CD14-positive monocyte (primary cell): ENCODE data around the gene FIZ1. TPM values are rescaled to one million over a fixed set of nuclear protein-coding genes. Genes with fewer than 3 reads are reported as not detected.

Source experiments
- DNase-seq, 3 donors: peaks; one replicate each; pipeline ENCODE4 v3.0.0-alpha.2; 2011 to 2022
- H2AFZ ChIP-seq: 2 replicates; pipeline ENCODE4 v1.6.0; 2012; ENCODE audit warnings: mild to moderate bottlenecking, low read depth, low read length, inconsistent platforms; ENCODE audit not compliant: insufficient read depth, poor library complexity, severe bottlenecking
- H3K27ac ChIP-seq, 2 donors: 1 replicate in 1 of 2; 2 replicates in 1 of 2; pipeline ENCODE4 v1.5.1; 2012 to 2013; ENCODE audit warnings: low read length in 2 of 2, control low read depth in 1 of 2, inconsistent platforms in 1 of 2, low read depth in 1 of 2, mild to moderate bottlenecking in 1 of 2
- H3K27me3 ChIP-seq, 2 donors: one replicate each; pipeline versions ENCODE4 v1.6.0 to v1.6.1; 2011 to 2013; ENCODE audit warnings: low read length in 2 of 2; ENCODE audit not compliant: control insufficient read depth in 2 of 2, insufficient read depth in 2 of 2
- H3K36me3 ChIP-seq, 2 donors: replicated peaks in 1 of 2; 1 replicate in 1 of 2; 2 replicates in 1 of 2; pipeline versions ENCODE4 v1.5.1 to v1.6.1; 2012 to 2013; ENCODE audit warnings: low read length in 2 of 2, control low read depth in 1 of 2, inconsistent platforms in 1 of 2, mild to moderate bottlenecking in 1 of 2; ENCODE audit not compliant: insufficient read depth in 2 of 2, control insufficient read depth in 1 of 2
- H3K4me1 ChIP-seq, 2 donors: 1 replicate in 1 of 2; 2 replicates in 1 of 2; pipeline versions ENCODE4 v1.5.1 to v1.6.1; 2012 to 2013; ENCODE audit warnings: low read length in 2 of 2, control low read depth in 1 of 2, inconsistent platforms in 1 of 2, mild to moderate bottlenecking in 1 of 2, moderate library complexity in 1 of 2; ENCODE audit not compliant: insufficient read depth in 2 of 2, control insufficient read depth in 1 of 2
- H3K4me2 ChIP-seq: replicated peaks from 2 replicates; pipeline ENCODE3; 2012; ENCODE audit warnings: low read length, moderate library complexity, mild to moderate bottlenecking; ENCODE audit not compliant: poor library complexity, severe bottlenecking; ENCODE audit errors: extremely low read depth
- H3K4me3 ChIP-seq, 3 experiments: fragments of 200-600 bp in 1 of 3; sonication (generic) in 1 of 3; replicated peaks in 1 of 3; 1 replicate in 2 of 3; 2 replicates in 1 of 3; pipeline ENCODE4 v1.5.1; 2011 to 2013; ENCODE audit warnings: low read length in 3 of 3, mild to moderate bottlenecking in 3 of 3, control low read depth in 2 of 3, low read depth in 2 of 3, inconsistent platforms in 1 of 3, moderate library complexity in 1 of 3
- H3K79me2 ChIP-seq: 2 replicates; pipeline ENCODE4 v1.6.0; 2012; ENCODE audit warnings: mild to moderate bottlenecking, control low read depth, inconsistent platforms, low read length, moderate library complexity; ENCODE audit not compliant: insufficient read depth
- H3K9ac ChIP-seq: 2 replicates; pipeline ENCODE4 v1.6.0; 2017; ENCODE audit warnings: low read length, mild to moderate bottlenecking; ENCODE audit not compliant: insufficient read depth, poor library complexity, severe bottlenecking
- H3K9me3 ChIP-seq, 2 donors: replicated peaks in 1 of 2; 1 replicate in 1 of 2; 2 replicates in 1 of 2; pipeline versions ENCODE4 v1.5.1 to v1.6.1; 2012 to 2013; ENCODE audit warnings: low read length in 2 of 2, control low read depth in 1 of 2; ENCODE audit not compliant: control insufficient read depth in 1 of 2, insufficient read depth in 1 of 2
- H4K20me1 ChIP-seq: 2 replicates; pipeline ENCODE4 v1.6.0; 2012; ENCODE audit warnings: mild to moderate bottlenecking, low read length, control low read depth, moderate library complexity; ENCODE audit not compliant: insufficient read depth
- H3K27ac Mint-ChIP-seq, 7 donors: one replicate each; pipeline ENCODE4 v1.8.0; 2020; ENCODE audit warnings: mild to moderate bottlenecking in 7 of 7, mixed read lengths in 7 of 7, moderate library complexity in 6 of 7, inconsistent platforms in 2 of 7
- H3K27me3 Mint-ChIP-seq, 3 donors: one replicate each; pipeline ENCODE4 v1.8.0; 2021 to 2022; ENCODE audit warnings: low read depth in 3 of 3, mild to moderate bottlenecking in 3 of 3, mixed read lengths in 3 of 3, moderate library complexity in 3 of 3, inconsistent platforms in 1 of 3
- H3K36me3 Mint-ChIP-seq, 2 donors: one replicate each; pipeline ENCODE4 v1.8.0; 2020; ENCODE audit warnings: mixed read lengths in 2 of 2, inconsistent platforms in 1 of 2, mild to moderate bottlenecking in 1 of 2
- H3K4me1 Mint-ChIP-seq: one replicate; pipeline ENCODE4 v1.8.0; 2020; ENCODE audit warnings: mild to moderate bottlenecking, mixed read lengths
- H3K4me3 Mint-ChIP-seq, 2 donors: one replicate each; pipeline ENCODE4 v1.8.0; 2020; ENCODE audit warnings: mild to moderate bottlenecking in 2 of 2, mixed read lengths in 2 of 2, moderate library complexity in 1 of 2
- H3K9me3 Mint-ChIP-seq, 7 donors: one replicate each; pipeline ENCODE4 v1.8.0; 2020 to 2022; ENCODE audit warnings: mixed read lengths in 7 of 7, mild to moderate bottlenecking in 6 of 7, moderate library complexity in 6 of 7, inconsistent platforms in 2 of 7
- CTCF ChIP-seq: fragments of 200-600 bp; IDR thresholded peaks from one replicate; pipeline ENCODE4 v1.8.0; 2022; ENCODE audit warnings: antibody characterized with exemption, mild to moderate bottlenecking
- WGBS: methylation state at CpG from one replicate; pipeline ENCODE4 v1.1.5; 2013; ENCODE audit warnings: missing lambda C conversion rate; ENCODE audit not compliant: insufficient coverage; 5-methylcytosine and 5-hydroxymethylcytosine counted together
- intact Hi-C, 2 donors: fragments of 100-400 bp; cut with micrococcal nuclease; formaldehyde crosslinking; loops; one replicate each; pipeline versions ENCODE4 v1.15.0 to v1.15.1; 2023
- polyA plus RNA-seq, 3 donors: library from polyadenylated mRNA; depleted of rRNA in 1 of 3; unstranded in 2 of 3; stranded (reverse) in 1 of 3; fragments of 300-500 nt in 2 of 3; fragments of >200 nt in 1 of 3; fragmentation: Illumina TruSeq in 2 of 3; gene quantifications; 1 replicate in 2 of 3; 2 replicates in 1 of 3; pipeline ENCODE4 v1.2.3, GENCODE V29; 2012 to 2021

The FIZ1 gene
- polyA plus RNA-seq, 3 donors: 1.2 to 2.6 (median 1.6) TPM

- H3K4me1 Mint-ChIP-seq: peaks cover 20% of the 10 kb centered on the region
- peaks cover 0 to 2% (median 0%) of the 10 kb centered on the region in 3 donors for H3K27me3 Mint-ChIP-seq
- peaks cover 0 to 2% of the 10 kb centered on the region in 2 donors for H3K36me3 ChIP-seq
- peaks cover 0 to 10% of the 10 kb centered on the region in 2 donors for H3K36me3 Mint-ChIP-seq
- no peak for DNase-seq
- H3K4me2 ChIP-seq: peak overlapping the region; percentile 77
- H3K4me3 Mint-ChIP-seq: peak overlapping the region; percentile 82 to 88
- no peaks in the 10 kb centered on the region for H4K20me1 ChIP-seq
- H3K27ac ChIP-seq: peak overlapping the region in 1 of 2 donors; percentile 66
- H3K79me2 ChIP-seq: no peaks in the 10 kb centered on the region
- peaks cover 0 to 4% (median 0%) of the 10 kb centered on the region in 7 donors for H3K9me3 Mint-ChIP-seq
- no peak overlapping the region for H2AFZ ChIP-seq
- peak overlapping the region; percentile 75 for H3K9ac ChIP-seq
- intact Hi-C loops: no loop called here
- H3K27ac Mint-ChIP-seq: peak overlapping the region in 3 of 7 donors; percentile 58 to 64 (median 61)
- 96% methylated on average over 90 of the region's 90 CpGs for WGBS
- no peaks in the 10 kb centered on the region for H3K9me3 ChIP-seq
- peaks cover 17 to 23% of the 10 kb centered on the region in 2 donors for H3K4me1 ChIP-seq
- peak overlapping the region in 1 of 3 experiments; percentile 79 for H3K4me3 ChIP-seq
- TF ChIP-seq CTCF: no peak
- H3K27me3 ChIP-seq: no peaks in the 10 kb centered on the region
These were observed 20.3 kb downstream of the FIZ1 start for GRCh38 chr19:55578761-55579747.

- H3K27ac ChIP-seq: no peak overlapping the region
- H3K9ac ChIP-seq: no peak overlapping the region
- WGBS: 97% methylated on average over 78 of the region's 83 CpGs
- peaks cover 0 to 3% (median 0%) of the 10 kb centered on the region in 3 donors for H3K27me3 Mint-ChIP-seq
- H3K36me3 Mint-ChIP-seq: peaks cover 0 to 10% of the 10 kb centered on the region in 2 donors
- no peaks in the 10 kb centered on the region for H3K9me3 ChIP-seq
- H3K36me3 ChIP-seq: peaks cover 0 to 2% of the 10 kb centered on the region in 2 donors
- H3K4me3 Mint-ChIP-seq: no peak overlapping the region
- no peak for TF ChIP-seq CTCF
- DNase-seq: no peak
- no peak overlapping the region for H2AFZ ChIP-seq
- H3K4me1 ChIP-seq: peaks cover 17 to 23% of the 10 kb centered on the region in 2 donors
- no peaks in the 10 kb centered on the region for H4K20me1 ChIP-seq
- no peak overlapping the region for H3K4me2 ChIP-seq
- peaks cover 20% of the 10 kb centered on the region for H3K4me1 Mint-ChIP-seq
- H3K9me3 Mint-ChIP-seq: peaks cover 0 to 4% (median 0%) of the 10 kb centered on the region in 7 donors
- H3K27ac Mint-ChIP-seq: no peak overlapping the region
- no peaks in the 10 kb centered on the region for H3K27me3 ChIP-seq
- H3K79me2 ChIP-seq: no peaks in the 10 kb centered on the region
- intact Hi-C loops: no loop called here
- no peak overlapping the region for H3K4me3 ChIP-seq
These were observed 21.1 kb downstream of the FIZ1 start for GRCh38 chr19:55578031-55578760.
